Measurements from ENCODE around the gene CLSTN2.
A peak's percentile ranks its signal among the peaks of the same experiment; 100 is the strongest.

CLSTN2 gene

DNA sequence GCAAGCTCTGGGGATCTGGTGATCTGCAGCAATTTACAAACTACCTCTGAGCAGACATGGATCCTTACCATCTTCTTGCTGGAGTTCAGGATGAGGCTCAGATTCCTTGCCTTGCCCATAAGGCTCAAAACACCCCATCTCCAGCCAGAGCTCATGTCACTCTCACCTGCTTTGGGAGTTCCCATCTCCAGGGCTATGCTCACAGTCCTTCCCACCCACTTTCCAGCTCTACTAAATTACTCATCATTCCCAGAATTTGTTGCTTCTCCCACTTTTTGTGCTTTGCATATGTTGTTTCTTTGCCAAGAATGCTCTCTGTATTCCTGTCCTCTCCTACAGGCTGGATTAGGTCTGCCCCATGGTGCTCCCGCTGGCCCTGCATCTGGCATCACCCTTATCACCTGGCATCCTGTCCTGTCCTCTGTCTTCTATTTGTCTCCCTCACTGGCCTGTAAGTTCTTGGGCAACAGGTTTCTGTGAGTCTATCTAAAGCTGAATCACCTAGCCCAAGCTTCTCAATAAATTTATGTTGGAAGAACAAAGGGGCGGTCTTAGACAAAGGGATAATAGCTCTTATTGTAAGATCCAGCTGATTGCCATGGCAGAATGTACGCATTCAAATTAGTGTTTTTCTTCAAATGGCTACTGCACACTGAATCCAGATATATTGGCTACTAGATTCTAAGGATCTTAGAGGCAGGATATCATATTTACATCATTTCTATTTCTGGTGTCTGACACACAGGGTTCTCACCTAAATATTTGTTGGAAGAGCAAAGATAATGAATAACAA lies 179.2 kb downstream of the CLSTN2 start:
- H3K9me3 ChIP-seq (ENCODE audit: control insufficient read depth, low read length): no peaks in the 10 kb centered on the region
- 83% methylated on average over 2 of the region's 3 CpGs for WGBS
- H2AFZ ChIP-seq (ENCODE audit: low read depth, low read length): no peak overlapping the region
- no peak overlapping the region for H4K8ac ChIP-seq (ENCODE audit: low read length)
- no peak overlapping the region for H4K91ac ChIP-seq (ENCODE audit: low read length)
- no peak overlapping the region for H3K14ac ChIP-seq (ENCODE audit: low read length in 2 of 2)
- H3K27ac ChIP-seq (ENCODE audit: low read length, poor library complexity, severe bottlenecking): no peak overlapping the region
- no peak overlapping the region for H3K4me2 ChIP-seq (ENCODE audit: low read length, poor library complexity, severe bottlenecking)
- no peak for DNase-seq
- H3K18ac ChIP-seq (ENCODE audit: low read depth in 1 of 2, low read length in 2 of 2): no peak overlapping the region
- no peak overlapping the region for H3K4me3 ChIP-seq (ENCODE audit: insufficient read depth in 1 of 2, low read depth in 1 of 2, low read length in 2 of 2)
- H2AK5ac ChIP-seq (ENCODE audit: low read length, severe bottlenecking): no peak overlapping the region
- H3K27me3 ChIP-seq (ENCODE audit: control insufficient read depth in 1 of 2, insufficient read depth in 1 of 2, low read length in 2 of 2): peaks cover 0 to 15% of the 10 kb centered on the region in 2 experiments
- H3K36me3 ChIP-seq (ENCODE audit: control insufficient read depth in 1 of 2, insufficient read depth in 2 of 2, low read depth in 1 of 2, low read length in 2 of 2): no peaks in the 10 kb centered on the region
- peaks cover 3% of the 10 kb centered on the region for H3K79me1 ChIP-seq (replicated peaks; ENCODE audit: low read length, poor library complexity, severe bottlenecking)
- H2BK15ac ChIP-seq (ENCODE audit: low read depth, poor library complexity, severe bottlenecking): no peak overlapping the region
- H3K4ac ChIP-seq (ENCODE audit: low read depth in 1 of 2, low read length in 2 of 2): no peak overlapping the region
- H2BK5ac ChIP-seq (ENCODE audit: low read depth, low read length, poor library complexity, severe bottlenecking): no peak overlapping the region
- peaks cover 6% of the 10 kb centered on the region for H3K4me1 ChIP-seq (ENCODE audit: control insufficient read depth, insufficient read depth, low read depth, low read length)
- H2BK12ac ChIP-seq (ENCODE audit: low read length in 2 of 2): no peak overlapping the region
- no peak overlapping the region for H2BK120ac ChIP-seq (ENCODE audit: low read depth, low read length)
- no peak overlapping the region for H3K9ac ChIP-seq (ENCODE audit: low read length)
- no peak overlapping the region for H3K23ac ChIP-seq (ENCODE audit: low read length in 2 of 2)

DNA sequence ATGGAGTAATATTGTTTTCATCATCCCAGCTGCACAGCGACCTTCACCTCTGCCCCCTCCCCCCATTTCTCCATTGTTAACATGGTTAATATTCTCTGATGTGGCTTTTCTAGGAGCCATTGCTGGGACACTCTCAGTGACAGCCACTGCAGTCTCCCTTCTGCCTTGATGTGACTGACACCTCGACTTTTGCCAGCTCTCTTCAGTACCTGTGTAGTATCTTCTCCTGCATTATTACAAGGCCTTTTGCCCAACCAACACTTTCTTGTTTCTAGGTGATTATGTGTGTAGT lies 179.8 kb downstream of the CLSTN2 start:
- H2BK5ac ChIP-seq (ENCODE audit: low read depth, low read length, poor library complexity, severe bottlenecking): no peak overlapping the region
- no peak overlapping the region for H3K18ac ChIP-seq (ENCODE audit: low read depth in 1 of 2, low read length in 2 of 2)
- H3K27ac ChIP-seq (ENCODE audit: low read length, poor library complexity, severe bottlenecking): no peak overlapping the region
- no peaks in the 10 kb centered on the region for H3K9me3 ChIP-seq (ENCODE audit: control insufficient read depth, low read length)
- no peak overlapping the region for H3K23ac ChIP-seq (ENCODE audit: low read length in 2 of 2)
- no peak overlapping the region for H2AFZ ChIP-seq (ENCODE audit: low read depth, low read length)
- peaks cover 0 to 15% of the 10 kb centered on the region in 2 experiments for H3K27me3 ChIP-seq (ENCODE audit: control insufficient read depth in 1 of 2, insufficient read depth in 1 of 2, low read length in 2 of 2)
- no peak overlapping the region for H2BK15ac ChIP-seq (ENCODE audit: low read depth, poor library complexity, severe bottlenecking)
- H3K4me2 ChIP-seq (ENCODE audit: low read length, poor library complexity, severe bottlenecking): no peak overlapping the region
- H2BK120ac ChIP-seq (ENCODE audit: low read depth, low read length): no peak overlapping the region
- no peak overlapping the region for H3K4ac ChIP-seq (ENCODE audit: low read depth in 1 of 2, low read length in 2 of 2)
- H2BK12ac ChIP-seq (ENCODE audit: low read length in 2 of 2): no peak overlapping the region
- no peak for DNase-seq
- no peak overlapping the region for H4K8ac ChIP-seq (ENCODE audit: low read length)
- no peak overlapping the region for H3K14ac ChIP-seq (ENCODE audit: low read length in 2 of 2)
- H3K4me1 ChIP-seq (ENCODE audit: control insufficient read depth, insufficient read depth, low read depth, low read length): peaks cover 6% of the 10 kb centered on the region
- H3K36me3 ChIP-seq (ENCODE audit: control insufficient read depth in 1 of 2, insufficient read depth in 2 of 2, low read depth in 1 of 2, low read length in 2 of 2): no peaks in the 10 kb centered on the region
- no peak overlapping the region for H3K4me3 ChIP-seq (ENCODE audit: insufficient read depth in 1 of 2, low read depth in 1 of 2, low read length in 2 of 2)
- H3K9ac ChIP-seq (ENCODE audit: low read length): no peak overlapping the region
- H2AK5ac ChIP-seq (ENCODE audit: low read length, severe bottlenecking): no peak overlapping the region
- peaks cover 3% of the 10 kb centered on the region for H3K79me1 ChIP-seq (replicated peaks; ENCODE audit: low read length, poor library complexity, severe bottlenecking)
- 25% methylated on average over 2 of the region's 2 CpGs for WGBS
- H4K91ac ChIP-seq (ENCODE audit: low read length): no peak overlapping the region

DNA sequence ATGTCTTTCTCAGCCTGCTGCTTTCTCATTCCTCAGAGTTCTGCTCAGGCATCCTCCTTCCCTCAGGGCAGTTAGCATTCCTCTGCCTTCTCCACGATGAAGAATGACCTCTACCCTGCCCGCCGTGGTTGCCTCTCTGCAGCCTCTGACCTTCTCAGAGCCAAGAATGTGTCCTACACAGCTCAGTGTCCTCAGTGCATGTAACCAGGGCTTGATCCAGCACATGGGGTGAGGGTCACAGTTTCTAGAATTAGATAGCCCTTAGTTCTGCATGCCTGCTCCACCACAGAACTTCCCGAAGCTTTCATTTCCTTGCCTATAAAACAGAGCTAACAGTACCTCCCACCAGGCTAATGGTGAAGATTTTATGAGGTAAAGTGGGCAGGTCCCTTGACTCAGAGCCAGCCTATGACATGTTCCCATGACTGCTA lies 182.1 kb downstream of the CLSTN2 start:
- Histone ChIP-seq H2BK5ac (ENCODE audit: low read depth, low read length, poor library complexity, severe bottlenecking) (no peak overlapping the region), H3K14ac (ENCODE audit: low read length in 2 of 2) (no peak overlapping the region), H3K4me1 (ENCODE audit: control insufficient read depth, insufficient read depth, low read depth, low read length) (peaks cover 6% of the 10 kb centered on the region), H3K79me1 (replicated peaks; ENCODE audit: low read length, poor library complexity, severe bottlenecking) (peaks cover 3% of the 10 kb centered on the region), H3K27ac (ENCODE audit: low read length, poor library complexity, severe bottlenecking) (peak overlapping the region; percentile 31), H4K91ac (ENCODE audit: low read length) (no peak overlapping the region), H2AFZ (ENCODE audit: low read depth, low read length) (no peak overlapping the region), H3K9me3 (ENCODE audit: control insufficient read depth, low read length) (no peaks in the 10 kb centered on the region), H3K18ac (ENCODE audit: low read depth in 1 of 2, low read length in 2 of 2) (no peak overlapping the region), H3K4me2 (ENCODE audit: low read length, poor library complexity, severe bottlenecking) (no peak overlapping the region), H2BK15ac (ENCODE audit: low read depth, poor library complexity, severe bottlenecking) (no peak overlapping the region), H3K9ac (ENCODE audit: low read length) (no peak overlapping the region), H3K36me3 (ENCODE audit: control insufficient read depth in 1 of 2, insufficient read depth in 2 of 2, low read depth in 1 of 2, low read length in 2 of 2) (no peaks in the 10 kb centered on the region), H3K4me3 (ENCODE audit: insufficient read depth in 1 of 2, low read depth in 1 of 2, low read length in 2 of 2) (no peak overlapping the region), H2BK12ac (ENCODE audit: low read length in 2 of 2) (no peak overlapping the region), H4K8ac (ENCODE audit: low read length) (no peak overlapping the region), H3K27me3 (ENCODE audit: control insufficient read depth in 1 of 2, insufficient read depth in 1 of 2, low read length in 2 of 2) (peaks cover 0 to 12% of the 10 kb centered on the region in 2 experiments), H2AK5ac (ENCODE audit: low read length, severe bottlenecking) (no peak overlapping the region), H2BK120ac (ENCODE audit: low read depth, low read length) (no peak overlapping the region), H3K4ac (ENCODE audit: low read depth in 1 of 2, low read length in 2 of 2) (no peak overlapping the region), H3K23ac (ENCODE audit: low read length in 2 of 2) (no peak overlapping the region)
- no peak for DNase-seq
- WGBS: 23% methylated on average over 3 of the region's 4 CpGs

DNA sequence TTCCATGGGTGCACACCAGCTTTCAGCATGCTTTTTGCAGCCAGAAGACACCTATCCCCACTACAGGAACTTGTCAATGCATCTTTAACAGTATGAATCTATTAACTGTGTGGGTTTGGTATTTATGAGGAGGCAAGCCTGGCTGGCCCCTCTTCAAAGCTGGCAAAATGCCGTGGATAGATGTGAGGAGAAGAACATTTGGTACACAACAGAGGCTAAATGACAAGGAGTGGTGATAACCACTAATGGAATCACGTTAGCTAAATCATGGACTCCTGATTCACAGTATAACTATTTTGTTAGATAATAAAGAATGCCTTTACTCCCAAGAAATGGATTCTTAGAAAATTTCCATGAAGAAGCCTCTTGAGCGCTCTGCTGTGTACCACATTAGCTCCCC lies 187.2 kb downstream of the CLSTN2 start:
- Histone ChIP-seq H3K18ac (ENCODE audit: low read depth in 1 of 2, low read length in 2 of 2) (no peak overlapping the region), H3K4me1 (ENCODE audit: control insufficient read depth, insufficient read depth, low read depth, low read length) (no peaks in the 10 kb centered on the region), H2AFZ (ENCODE audit: low read depth, low read length) (no peak overlapping the region), H3K9me3 (ENCODE audit: control insufficient read depth, low read length) (no peaks in the 10 kb centered on the region), H4K91ac (ENCODE audit: low read length) (no peak overlapping the region), H3K14ac (ENCODE audit: low read length in 2 of 2) (no peak overlapping the region), H3K23ac (ENCODE audit: low read length in 2 of 2) (no peak overlapping the region), H2AK5ac (ENCODE audit: low read length, severe bottlenecking) (no peak overlapping the region), H3K9ac (ENCODE audit: low read length) (no peak overlapping the region), H2BK5ac (ENCODE audit: low read depth, low read length, poor library complexity, severe bottlenecking) (no peak overlapping the region), H2BK12ac (ENCODE audit: low read length in 2 of 2) (no peak overlapping the region), H4K8ac (ENCODE audit: low read length) (no peak overlapping the region), H3K4ac (ENCODE audit: low read depth in 1 of 2, low read length in 2 of 2) (no peak overlapping the region), H3K4me3 (ENCODE audit: insufficient read depth in 1 of 2, low read depth in 1 of 2, low read length in 2 of 2) (no peak overlapping the region), H3K36me3 (ENCODE audit: control insufficient read depth in 1 of 2, insufficient read depth in 2 of 2, low read depth in 1 of 2, low read length in 2 of 2) (no peaks in the 10 kb centered on the region), H3K79me1 (replicated peaks; ENCODE audit: low read length, poor library complexity, severe bottlenecking) (peaks cover 3% of the 10 kb centered on the region), H2BK15ac (ENCODE audit: low read depth, poor library complexity, severe bottlenecking) (no peak overlapping the region), H3K27ac (ENCODE audit: low read length, poor library complexity, severe bottlenecking) (no peak overlapping the region), H3K4me2 (ENCODE audit: low read length, poor library complexity, severe bottlenecking) (no peak overlapping the region), H2BK120ac (ENCODE audit: low read depth, low read length) (no peak overlapping the region), H3K27me3 (ENCODE audit: control insufficient read depth in 1 of 2, insufficient read depth in 1 of 2, low read length in 2 of 2) (peaks cover 0 to 10% of the 10 kb centered on the region in 2 experiments)
- DNase-seq: no peak
- WGBS: 0% methylated on average over 2 of the region's 3 CpGs
